Measurements from ENCODE around the gene PRRX2.

The PRRX2 gene

DNA sequence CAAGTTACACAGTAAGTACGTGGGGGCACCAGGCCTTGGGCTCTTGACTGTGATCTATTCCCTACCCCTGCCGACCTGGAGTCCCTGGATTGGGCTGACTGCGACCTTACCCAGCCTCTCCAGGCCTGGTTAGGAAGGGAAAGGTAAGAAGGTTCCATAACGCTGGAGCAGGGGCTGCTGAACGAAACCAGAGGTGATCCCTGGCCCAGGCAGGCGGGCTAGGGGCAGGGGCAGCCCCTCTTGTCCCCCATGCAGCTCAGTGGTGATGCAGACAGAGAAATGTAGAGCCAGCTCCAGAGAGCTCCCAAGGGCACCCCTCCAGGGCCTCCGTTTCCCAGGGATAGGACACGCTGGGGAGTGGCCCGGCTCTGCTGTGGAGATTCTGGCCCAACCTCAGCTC lies 14.1 kb downstream of the PRRX2 start:
- DNase-seq (ENCODE audit: low spot score) = no peak

DNA sequence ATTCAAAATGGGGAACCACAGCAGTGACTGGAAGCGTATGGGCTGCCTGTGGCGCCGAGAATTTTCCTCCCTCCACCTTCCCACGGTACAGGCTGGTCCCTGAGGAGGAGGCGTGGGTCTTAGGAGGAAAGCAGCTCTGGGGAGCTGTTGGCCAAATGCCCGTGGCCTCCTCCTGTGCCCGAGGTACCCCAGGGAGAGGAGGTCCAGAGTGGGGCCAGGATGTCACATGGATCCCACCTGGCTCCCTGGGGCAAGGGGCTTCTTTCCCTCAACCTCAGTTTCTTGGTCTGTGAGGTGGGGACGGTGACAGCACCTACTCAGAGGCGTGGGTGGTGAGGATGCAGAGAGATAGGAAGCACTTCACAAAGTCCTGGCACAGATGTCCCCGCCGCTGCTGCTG lies 16.5 kb downstream of the PRRX2 start:
- DNase-seq (ENCODE audit: low spot score) = no peak

DNA sequence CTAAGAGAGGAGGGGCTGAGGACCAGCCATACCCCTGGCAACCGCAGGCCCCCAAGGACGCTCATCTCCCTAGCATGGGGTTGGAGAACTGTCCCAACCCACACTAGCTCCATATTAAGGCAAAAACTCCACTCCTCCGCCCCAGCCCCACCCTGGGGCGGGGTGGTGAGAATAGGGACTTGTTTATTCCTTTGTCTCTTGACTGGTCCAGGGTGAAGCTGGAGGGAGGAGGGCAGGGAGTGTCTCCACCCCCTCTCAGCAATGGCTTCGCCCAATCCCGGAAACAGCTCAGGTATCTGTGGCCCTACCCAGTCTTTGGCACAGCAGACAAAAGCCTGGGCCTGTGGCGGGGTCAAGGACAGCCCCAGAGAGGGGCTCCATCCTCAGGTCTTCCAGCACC lies 16.9 kb downstream of the PRRX2 start:
- DNase-seq (ENCODE audit: low spot score) = no peak

DNA sequence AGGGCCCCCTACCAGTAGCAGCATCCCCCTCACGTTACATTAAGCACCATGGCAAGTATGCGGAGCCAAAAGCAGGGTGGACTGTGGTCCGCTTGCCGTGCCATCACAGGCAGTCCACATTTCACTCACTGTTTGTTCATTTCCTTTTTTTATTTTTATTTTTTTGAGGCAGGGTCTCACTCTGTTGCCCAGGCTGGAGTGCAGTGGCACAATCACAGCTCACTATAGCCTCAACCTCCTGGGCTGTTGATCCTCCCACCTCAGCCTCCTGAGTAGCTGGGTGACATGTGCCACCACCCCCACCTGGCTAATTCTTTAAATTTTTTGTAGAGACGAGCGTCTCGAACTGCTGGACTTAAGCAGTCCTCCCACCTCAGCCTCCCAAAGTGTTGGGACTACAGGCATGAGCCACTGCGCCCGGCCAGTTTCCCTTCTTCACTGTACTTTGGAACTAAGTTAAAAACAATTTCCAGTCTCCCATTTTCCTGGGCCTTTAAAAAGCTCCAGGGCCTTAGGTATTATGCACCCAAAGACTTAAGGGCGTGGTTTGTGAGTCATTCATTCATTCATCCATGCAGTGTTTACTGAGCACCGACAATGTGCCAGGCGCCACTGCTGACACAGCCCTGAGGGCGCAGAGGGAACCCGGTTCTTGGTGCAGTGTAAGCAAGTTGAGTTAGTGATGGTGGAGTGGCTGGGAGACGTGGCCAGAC lies 19.9 kb downstream of the PRRX2 start:
- no peak for DNase-seq (ENCODE audit: low spot score)

DNA sequence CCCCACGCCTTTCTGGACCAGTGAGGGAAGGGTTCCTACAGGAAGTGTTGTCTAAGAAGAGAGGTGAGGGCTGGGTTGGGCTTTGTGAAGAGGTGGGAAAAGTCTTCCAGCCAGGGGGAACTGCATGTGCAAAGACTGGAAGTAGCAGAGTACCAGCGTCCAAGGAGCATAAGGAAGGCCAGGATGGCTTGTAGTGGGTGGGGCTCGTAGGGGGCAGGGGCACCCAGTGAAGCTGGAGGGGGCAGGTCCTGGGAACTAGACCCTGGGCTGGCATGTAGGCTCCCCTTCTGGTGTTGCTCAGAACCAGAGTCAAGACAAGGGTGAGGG lies 20.4 kb downstream of the PRRX2 start:
- DNase-seq (ENCODE audit: low spot score) = no peak

DNA sequence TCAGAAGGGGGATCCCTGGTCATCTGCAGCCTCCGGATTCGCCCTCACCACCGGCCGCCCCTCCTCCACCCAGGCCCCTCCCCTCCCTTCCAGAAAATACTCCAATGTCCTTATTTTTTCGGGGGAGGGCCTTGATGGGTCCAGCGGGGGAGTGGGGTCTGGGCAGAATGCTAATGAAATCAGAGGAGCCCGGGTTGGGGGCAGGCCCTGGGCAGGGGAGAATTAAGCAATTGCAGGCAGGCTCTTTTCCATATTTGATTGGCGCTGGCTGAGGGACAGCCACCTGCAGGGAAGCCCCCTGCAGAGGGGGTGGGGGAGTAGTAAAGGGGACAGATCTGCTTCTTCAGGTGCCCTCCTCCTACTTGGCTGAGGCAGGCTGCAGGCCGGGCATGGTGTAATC lies 21.3 kb downstream of the PRRX2 start:
- no peak for DNase-seq (ENCODE audit: low spot score)

DNA sequence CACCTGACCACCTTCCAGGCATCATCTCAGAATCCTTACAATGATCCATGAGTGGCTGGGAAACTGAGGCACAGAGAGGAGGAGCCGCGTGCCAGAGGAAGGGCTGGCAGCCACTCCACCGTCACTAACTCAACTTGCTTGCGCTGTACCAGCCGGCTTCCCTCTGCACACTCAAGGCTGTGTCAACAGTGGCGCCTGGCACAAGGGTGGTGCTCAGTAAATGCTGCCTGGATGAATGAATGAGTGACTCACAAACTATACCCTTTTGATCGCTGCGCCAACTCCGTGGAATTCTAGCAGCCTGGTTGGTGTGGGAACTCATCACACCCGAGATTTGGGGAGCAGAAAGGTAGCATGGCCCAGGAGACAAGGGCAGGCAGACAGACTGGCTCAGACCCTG lies 21.9 kb downstream of the PRRX2 start:
- DNase-seq (ENCODE audit: low spot score) = no peak

DNA sequence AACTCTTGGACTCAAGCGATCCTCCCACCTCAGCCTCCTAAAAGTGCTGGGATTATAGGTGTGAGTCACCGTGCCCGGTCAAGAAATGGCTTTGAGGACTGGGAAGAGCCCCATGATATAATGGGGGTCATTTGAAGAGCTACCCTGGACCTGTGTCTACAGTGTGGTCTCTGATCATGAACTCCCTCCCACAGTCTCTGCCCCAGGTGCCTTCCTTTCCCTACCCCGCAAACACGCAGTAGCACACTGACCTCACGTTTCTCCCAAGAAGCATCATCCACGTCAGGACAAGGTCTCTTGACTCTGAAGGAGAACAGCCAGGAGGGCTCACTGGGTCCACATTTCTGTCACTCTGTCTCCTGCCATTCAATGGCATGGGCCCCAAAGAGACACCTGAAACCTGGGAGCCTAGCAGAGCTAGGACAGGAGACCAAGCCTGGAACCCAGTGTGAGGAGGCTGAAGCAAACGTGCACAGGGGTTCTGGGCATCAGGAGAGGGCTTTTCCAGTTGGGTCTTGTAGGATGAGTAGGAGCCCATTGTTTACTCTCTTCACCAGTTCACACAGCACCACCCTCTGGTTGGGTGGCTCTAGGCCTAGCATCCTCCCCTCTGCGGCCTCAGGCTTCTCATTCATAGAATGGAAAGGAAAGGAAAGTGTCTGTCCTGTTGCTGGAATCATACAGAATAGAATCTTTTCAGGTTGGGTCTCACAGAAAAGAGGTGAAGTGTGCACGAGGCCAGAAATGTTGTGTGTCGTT lies 23.0 kb downstream of the PRRX2 start:
- DNase-seq (ENCODE audit: low spot score) = no peak

DNA sequence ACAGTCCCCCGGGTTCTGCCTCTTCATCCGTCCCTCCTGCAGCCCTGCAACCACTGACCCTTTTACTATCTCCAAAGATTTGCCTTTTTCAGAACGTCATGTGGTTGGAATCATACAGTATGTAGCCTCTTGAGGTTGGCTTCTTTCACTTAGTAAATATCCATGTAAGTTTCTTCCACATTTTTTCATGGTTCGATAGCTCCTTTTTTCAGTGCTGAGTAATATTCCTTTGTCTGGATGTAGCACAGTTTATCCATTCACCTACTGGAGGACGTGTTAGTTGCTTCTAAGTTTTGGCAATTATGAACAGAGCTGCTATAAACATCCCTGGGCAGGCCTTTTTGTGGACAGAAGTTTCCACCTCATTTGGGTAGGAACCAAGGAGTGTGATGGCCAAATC lies 27.1 kb downstream of the PRRX2 start:
- no peak for DNase-seq (ENCODE audit: low spot score)

DNA sequence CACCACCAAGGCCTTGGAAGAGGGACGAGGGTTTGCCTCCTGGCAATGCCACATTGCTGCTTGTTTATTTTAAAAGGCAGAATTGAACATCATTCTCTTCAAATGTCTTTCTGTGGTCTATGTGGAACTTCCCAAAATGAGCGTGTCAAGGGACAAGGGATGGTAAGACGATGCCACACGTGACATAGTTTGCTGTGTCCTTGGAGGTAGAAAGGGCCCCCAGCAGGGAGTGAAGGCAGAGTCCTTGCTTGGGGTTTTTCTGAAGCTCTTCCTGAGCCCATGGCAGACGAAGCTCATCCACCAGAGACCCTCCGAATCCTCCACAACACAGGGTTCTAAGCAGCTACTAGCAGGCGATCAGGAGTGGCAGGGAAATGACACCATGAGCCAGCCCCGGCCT lies 28.3 kb downstream of the PRRX2 start:
- no peak for DNase-seq (ENCODE audit: low spot score)

DNA sequence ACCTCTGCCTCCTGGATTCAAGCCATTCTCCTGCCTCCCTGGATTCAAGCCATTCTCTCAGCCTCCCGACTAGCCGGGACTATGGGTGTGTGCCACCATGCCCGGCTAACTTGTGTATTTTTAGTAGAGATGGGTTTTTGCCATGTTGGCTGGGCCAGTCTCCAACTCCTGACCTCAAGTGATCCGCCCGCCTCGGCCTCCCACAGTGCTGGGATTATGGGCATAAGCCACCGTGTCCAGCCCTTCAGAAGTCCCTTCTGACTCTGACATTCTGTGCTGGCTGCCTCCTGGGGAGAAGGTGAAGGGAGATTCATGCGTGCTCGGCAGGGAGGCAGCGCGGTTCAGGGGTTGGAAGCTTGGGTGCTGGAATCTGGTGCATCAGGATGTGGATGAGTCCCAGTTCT lies 28.8 kb downstream of the PRRX2 start:
- DNase-seq (ENCODE audit: low spot score) = no peak

DNA sequence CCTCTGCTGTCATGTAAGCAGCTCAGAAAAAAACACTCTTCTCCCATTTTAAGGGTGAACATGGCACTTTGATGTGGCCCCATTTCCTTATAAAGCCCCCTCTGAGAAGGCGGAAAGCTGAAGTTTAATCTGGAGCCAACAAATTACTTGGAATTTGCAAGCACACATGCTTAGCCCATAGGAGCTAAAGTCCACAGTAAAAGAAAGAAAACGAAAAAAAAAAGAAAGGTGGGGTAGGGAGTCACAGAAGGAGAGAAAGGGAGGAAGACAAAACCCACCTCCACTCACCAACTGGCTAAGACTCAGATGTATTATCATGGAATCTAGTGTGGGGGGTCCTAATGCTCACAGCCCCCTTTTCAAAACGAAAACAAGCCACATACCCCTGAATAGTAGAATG lies 30.4 kb downstream of the PRRX2 start:
- no peak for DNase-seq (ENCODE audit: low spot score)

DNA sequence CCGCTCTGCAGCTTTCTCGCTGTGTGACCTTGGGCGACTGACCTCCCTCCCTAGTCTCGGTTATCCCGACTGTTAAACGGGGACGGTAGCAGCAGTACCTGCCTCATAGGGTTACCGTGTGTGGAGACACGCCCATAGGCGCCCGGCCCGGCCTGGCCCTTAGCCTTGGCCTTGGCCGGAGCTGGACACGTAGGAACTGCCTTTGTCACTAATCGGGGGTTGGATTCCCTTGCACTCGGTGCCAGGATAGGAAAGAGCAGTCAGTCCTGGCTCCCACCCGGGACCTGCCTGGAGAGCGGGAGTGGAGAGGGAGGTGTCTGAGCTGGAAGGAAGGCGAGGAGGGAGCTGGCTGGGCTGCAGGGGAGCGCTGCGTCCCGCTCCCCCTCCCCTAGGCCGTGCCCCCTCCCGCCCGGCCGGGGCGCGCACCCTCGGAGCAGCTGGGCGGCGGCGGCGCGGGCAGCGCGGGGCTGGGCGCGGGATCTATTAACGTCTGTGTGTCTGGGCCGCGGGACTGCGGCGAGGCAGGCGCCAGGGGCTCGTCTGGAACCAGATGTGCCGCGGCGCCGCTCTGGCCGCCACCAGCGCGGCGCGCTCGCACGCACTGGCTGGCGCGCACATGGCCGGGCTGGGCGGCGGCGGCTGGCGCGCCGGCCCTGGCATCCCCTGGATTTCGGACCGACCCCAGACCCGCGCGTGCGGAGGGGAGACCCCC lies 31.7 kb downstream of the PRRX2 start:
- no peak for DNase-seq (ENCODE audit: low spot score)

DNA sequence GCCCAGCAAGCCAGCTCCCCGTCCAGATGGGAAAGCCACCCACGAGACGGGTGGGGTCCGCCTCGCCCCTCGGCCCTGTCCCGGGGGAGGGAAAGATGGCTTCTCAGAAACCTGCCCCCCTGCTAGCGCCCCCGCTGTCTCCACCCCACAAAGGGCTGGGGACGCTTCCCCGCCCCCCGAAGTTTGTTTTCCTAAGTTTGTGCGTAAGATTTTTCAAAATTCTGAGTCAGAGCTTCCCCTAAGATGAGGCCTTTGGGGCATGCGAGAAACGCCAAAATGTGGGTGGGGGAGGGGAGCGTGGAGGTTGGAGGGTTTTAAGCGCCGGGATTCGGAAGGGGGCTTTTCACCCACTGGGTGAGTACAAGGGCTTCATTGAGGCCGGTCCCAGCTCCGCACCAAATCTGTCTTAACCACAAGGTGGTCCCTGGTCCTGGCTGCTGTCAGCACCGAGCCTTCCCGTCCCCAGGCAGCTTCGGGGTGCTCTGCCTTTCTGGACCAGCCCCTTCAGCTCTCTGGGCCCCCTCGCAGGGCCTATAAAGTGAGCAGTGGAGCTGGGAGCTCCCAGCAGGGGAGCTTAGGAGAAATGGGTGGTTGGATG lies 32.3 kb downstream of the PRRX2 start:
- DNase-seq (ENCODE audit: low spot score) = no peak

DNA sequence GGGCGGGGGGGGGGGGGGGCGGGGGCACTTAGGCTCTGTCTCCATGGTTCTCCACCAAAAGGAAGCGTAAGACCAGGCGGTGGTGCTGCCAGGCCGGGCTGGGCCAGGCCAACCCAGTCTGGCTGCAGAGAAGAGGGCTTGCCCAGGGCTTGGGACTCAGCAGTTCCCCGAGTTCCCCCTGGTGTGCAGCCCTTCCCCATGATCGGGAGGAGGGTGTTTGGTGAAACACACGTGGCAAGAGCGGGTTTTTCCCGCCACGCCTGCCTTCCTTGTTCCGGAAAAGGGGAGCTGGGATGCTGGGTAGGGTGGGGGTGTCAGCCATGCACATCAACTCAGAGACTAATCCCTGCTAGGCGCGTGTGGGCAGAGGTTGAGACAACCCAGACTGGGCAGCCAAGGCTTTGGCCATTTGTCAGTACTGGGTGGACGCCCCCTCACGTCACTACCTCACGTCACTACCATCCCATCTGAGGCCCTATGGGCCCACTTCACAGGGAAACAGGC lies 32.9 kb downstream of the PRRX2 start:
- no peak for DNase-seq (ENCODE audit: low spot score)

DNA sequence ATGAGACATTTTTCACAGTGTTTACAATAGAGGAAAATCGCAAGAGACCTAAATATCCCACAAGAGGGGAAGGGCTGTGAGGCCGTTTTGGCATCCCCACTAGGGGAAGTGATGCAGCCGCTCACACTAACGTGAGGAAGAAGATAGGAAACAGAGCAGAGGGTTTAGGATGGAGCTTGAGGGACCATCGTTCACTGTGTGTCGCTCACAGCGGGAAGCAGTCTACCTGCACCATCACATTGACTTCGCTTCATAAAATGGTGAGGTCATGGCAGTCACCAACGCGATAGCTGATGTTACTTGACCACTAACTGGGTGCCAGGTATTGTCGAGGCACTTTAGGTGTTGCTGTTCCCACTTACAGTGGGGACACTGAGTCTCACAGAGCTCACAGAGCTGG lies 35.6 kb downstream of the PRRX2 start:
- DNase-seq (ENCODE audit: low spot score) = no peak

DNA sequence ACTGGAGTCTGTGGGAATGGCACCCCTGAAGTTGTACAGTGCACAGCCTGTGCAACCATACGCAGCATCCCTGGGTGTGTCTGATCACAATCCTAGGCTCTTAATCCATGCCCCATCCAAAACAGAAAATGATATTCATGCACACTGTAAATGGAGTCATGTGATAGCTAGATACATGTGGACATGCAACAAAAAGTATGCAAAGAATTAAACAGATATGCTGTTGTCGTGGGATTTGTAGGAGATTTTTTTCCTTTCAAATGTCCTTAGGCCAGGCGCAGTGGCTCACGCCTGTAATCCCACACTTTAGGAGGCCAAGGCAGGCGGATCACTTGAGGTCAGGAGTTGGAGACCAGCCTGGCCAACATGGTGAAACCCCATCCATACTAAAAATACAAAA lies 36.1 kb downstream of the PRRX2 start:
- DNase-seq (ENCODE audit: low spot score) = no peak

DNA sequence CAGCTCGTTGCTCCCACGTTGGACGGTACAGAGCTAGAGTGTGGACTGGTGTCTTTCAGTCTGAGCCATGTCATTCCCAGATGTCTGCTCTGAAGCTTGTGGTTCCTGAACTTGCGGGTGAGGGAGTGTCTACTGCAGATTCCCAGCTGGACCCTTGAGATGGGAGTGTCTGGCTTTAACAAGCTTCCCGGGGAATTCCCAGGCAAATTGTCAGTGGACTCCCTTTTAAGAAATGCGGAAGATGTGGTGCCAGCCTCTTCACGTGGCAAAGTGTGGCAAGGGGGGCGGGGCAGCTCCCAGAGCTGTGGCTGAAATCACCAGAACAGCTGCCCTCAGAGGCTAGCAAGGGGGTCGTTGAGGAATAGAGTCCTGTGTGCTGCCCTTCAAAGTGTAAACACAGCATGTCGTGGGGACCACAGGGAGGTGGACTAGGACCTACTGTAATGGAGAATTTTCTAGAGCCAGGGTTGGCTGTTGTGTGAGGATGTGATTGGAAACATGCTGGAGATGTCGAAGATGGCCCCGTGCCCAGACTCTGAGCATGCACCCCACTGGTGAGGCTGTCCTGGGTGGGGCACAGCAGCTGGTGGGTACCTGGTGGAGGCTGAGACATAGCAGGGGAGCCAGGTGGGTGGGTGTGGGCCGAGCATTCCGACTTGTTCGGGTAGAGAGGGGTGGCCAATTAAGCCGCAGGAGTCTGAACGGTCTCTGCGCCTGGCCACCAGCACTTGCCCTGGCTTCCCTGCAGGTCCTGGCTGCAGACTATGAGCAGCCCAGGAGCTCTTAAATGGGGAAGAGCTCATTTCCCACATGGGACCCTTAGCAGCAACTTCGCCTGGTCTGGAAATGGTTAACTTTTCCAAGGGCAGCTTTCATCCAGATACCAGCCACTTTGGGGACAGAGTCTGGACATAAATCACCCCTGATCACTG lies 37.4 kb downstream of the PRRX2 start:
- no peak for DNase-seq (ENCODE audit: low spot score)

DNA sequence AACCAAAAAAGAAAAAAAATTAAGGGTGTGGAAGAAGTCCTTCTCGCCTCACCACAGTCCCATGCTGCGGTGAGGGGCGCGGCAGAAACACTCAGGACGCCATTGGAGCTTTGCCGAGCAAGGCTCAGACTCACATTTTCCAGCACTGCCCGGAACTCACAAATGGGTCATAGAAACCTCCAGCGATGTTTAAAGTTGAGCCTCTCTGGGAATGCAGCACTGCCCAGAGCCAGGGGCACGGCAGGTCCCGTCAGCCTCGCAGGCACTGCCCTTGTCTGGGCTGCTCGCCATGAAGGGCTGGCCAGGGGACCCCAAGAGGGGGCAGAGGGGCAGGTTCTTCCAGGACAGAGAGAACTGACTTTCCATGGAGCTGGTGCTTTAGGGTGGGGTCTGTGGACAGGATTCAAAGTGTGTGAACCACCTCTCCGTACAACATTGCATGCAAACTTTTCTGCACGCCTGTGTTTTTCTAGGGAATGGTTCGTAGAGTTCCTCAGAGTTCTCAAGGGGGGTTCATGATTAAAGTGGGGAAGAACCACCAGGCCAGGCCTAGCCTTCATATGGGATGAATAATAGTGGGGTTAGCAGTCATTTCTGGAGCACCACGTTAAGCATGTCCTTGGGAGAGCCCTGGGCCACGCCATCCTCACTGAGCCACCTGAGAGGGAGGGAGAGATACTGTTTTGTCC lies 38.4 kb downstream of the PRRX2 start:
- DNase-seq (ENCODE audit: low spot score) = no peak

DNA sequence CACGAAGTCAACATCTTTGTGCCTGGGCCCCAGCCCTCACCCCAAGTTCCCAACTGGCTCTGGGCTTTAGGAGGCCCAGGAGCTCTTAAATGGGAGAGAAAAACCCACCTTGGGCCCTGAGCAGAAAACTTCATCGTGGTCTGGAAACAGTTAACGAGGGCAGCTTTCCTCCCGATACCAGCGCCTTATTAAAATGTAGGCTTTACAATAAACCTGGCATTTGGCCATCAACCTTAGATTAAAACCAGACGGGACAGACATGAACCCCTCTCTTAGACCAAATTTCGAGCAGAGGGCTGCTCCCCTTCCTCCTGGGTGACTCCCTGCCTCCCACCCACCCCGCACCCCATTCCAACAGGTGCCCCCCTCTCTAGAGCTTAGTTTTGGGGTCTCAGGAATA lies 39.4 kb downstream of the PRRX2 start:
- no peak for DNase-seq (ENCODE audit: low spot score)

DNA sequence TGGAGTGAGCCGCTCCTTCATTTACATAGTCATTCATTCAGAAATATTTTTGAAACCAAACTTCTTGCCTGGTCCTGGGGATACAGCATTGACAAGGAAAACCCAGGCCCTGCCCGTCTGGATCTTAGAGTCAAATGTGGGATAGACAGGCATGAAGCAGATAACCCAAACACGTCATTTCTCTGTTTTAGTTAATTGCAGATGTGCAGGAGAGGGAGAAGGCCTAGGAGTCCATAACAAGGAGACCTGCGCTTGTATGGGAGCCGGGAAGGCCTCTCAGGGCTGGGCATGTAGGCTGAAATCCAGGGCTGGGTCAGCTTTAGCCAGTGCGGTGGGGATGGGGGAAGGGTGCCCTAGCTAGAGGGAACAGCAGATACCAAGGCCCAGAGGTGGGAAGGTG lies 43.3 kb downstream of the PRRX2 start:
- DNase-seq (ENCODE audit: low spot score) = no peak
